Measurements from ENCODE around the gene TEAD2.
"Not testable (repeated sequence)": the region's sequence is repeated elsewhere in the genome, so short reads cannot be mapped to it uniquely, and the experiment has no call there.

The TEAD2 gene

DNA sequence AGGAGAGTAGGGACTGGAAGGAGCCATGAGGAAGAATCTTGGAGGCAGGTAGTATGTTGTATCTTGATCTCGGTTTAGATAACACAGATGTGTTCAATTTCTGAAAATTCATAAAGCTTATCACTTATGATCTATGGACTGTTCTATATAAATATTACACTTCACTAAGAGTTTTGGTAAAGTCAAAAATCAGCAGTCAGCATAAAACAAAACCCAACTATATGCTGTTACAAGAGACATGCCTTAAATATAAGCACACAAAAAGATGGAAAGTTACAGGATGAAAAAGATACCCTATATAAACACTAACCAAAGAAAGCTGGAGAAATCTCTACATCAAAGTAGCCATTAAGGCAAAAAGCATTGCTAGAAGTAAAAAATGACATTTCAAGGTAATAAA, 21.4 kb upstream of the TEAD2 start:
- DNase-seq (ENCODE audit: low read depth): no peak

DNA sequence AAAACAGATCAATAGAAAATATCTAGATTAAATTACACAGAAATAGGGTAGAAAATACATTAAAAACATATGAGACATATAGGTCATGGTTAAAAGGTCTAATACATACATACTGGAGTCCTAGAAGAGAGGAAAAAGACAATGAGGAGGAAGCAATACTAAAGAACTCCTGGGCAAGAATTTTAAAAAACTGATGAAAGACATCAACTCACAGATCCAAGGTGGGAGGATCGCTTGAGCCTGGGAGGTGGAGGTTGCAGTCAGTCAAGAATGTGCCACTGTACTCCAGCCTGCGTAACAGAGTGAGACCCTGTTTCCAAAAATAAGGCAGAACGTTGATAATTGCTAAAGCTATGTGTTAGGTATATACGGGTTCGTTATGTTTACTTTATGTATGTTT, 20.4 kb upstream of the TEAD2 start:
- no peak for DNase-seq (ENCODE audit: low read depth)

DNA sequence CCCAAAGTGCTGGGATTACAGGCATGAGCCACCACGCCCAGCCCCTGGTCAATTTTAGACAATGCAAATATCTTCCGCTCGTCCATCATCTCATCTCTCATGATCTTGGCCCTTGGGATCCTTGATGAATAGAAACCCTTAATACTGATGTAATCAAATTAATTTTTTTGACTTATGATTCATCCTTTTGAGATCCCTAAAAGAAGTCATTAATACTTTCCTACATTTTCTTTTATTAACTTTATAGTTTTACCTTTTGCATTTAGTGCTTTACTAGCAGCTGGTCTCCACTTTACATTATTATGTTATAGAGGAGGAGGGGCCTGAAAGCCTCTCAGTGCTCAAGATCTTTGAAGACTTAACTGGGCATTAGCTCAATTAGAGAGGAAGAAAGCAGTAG, 18.2 kb upstream of the TEAD2 start:
- DNase-seq (ENCODE audit: low read depth): no peak

DNA sequence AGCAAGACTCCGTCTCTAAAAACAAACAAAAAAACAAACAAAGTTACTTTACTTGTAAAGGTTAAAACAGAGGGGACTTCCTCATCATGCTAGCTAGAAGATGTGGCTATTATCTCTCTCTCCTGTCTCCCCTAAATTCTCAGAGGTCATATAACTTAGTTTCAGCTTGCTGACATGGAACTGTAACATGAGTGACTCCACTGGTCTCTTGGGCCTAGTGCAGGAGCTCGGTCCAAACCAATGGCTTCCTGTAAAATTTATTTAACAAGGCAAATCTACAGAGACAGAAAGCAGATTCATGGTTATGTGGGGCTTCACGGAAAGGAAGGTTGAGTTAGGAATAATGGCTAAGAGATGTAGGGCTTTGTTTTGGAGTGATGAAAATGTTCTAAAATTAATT, 16.3 kb upstream of the TEAD2 start:
- no peak for DNase-seq (ENCODE audit: low read depth)

DNA sequence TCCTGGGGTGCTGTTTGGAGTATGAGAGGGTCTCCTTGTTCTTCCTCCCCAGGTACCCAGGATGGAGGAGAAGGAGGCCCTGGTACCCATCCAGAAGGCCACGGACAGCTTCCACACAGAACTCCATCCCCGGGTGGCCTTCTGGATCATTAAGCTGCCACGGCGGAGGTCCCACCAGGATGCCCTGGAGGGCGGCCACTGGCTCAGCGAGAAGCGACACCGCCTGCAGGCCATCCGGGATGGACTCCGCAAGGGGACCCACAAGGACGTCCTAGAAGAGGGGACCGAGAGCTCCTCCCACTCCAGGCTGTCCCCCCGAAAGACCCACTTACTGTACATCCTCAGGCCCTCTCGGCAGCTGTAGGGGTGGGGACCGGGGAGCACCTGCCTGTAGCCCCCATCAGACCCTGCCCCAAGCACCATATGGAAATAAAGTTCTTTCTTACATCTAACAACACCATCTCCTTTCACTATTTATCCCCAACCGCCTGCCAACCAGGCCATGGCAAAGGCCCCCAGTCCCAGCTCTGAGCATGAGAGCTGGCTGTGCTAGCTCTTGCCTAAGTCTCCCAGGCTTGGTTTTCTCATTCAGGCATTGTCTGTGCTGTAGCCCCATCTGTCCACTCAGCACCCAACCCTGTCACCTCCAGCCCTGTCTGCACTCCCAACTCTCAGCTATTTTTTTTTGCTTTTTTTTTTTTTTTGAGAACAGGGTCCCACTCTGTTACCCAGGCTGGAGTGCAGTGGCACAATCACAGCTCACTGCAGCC, 12.6 kb upstream of the TEAD2 start:
- DNase-seq (ENCODE audit: low read depth): no peak

DNA sequence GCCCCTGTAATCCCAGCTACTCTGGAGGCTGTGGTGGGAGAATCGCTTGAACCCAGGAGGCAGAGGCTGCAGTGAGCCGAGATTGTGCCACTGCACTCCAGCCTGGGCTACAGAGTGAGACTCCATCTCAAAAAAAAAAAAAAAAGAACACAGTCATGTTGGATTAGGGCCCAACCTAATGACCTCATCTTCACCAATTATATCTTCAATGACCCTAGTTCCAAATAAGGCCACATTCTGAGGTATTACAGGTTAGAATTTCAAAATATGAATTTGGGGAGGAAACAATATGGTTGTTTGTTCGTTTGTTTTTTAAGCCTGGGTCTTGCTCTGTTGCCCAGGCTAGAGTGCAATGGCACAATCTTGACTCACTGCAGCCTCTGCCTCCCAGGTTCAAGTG, 11.0 kb upstream of the TEAD2 start:
- not testable (repeated sequence) for DNase-seq (ENCODE audit: low read depth)

DNA sequence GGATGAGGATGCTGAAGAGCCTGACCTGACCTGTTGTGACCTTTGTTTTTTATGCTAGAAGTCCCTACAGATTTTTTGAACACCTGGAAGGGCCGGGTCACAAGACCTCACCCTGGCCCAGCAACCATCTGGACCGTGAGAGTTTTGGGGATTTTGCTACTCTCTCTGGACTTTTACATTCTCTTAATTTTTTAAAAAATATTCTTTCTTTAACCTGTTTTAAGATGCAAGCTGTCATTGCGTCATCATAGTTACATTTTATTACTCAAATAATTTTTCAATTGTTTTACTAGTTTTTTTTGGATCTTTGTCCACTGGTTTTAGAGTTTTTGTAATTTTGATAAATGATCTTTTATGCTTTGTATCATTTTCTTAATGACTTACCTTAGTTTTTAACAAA, 9.0 kb upstream of the TEAD2 start:
- no peak for DNase-seq (ENCODE audit: low read depth)

DNA sequence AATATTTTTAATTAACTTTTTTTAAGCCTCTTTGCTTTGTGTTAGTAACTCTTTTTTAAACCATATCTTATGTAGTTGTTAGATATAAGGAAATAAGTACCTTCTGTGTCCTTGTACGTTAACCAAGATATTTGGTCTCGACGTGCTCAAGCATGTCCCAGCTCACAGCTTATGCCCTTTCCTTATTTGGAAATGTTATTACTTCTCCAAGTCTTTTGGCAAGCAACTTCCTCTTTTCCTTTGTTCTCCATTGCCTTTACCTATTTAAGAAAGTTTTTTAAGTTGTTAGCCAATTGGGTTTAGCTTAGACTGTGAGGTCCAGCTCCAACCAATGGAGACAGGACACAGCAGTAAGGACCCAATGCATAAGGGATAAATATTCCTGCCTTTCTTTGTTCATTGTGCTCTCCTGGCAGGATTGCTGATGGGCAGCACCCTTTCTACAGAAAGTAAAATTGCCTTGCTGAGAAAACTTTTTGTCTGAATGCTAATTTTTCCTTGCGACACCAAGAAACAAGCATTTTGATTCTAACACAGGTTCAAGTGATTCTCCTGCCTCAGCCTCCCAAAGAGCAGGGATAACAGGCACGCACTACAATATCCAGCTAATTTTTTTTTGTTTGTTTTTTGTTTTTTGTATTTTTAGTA, 6.6 kb upstream of the TEAD2 start:
- DNase-seq (ENCODE audit: low read depth): no peak

DNA sequence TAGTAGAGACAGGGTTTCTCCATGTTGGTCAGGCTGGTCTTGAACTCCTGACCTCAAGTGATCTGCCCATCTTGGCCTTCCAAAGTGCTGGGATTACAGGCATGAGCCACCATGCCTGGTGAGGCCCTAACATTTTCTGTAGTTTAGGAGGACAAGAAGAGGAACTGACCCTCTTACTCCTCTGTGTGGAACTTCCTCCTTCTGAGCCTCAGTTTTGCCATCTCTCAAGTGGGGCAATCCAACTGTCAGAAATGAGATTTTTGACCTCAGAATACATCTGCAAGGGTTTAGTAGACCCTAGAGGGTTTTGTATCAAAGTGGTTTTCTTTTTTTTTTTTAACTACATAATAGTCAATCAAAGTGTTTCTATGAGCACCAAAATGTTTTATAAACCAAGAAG, 3.9 kb upstream of the TEAD2 start:
- no peak for DNase-seq (ENCODE audit: low read depth)

DNA sequence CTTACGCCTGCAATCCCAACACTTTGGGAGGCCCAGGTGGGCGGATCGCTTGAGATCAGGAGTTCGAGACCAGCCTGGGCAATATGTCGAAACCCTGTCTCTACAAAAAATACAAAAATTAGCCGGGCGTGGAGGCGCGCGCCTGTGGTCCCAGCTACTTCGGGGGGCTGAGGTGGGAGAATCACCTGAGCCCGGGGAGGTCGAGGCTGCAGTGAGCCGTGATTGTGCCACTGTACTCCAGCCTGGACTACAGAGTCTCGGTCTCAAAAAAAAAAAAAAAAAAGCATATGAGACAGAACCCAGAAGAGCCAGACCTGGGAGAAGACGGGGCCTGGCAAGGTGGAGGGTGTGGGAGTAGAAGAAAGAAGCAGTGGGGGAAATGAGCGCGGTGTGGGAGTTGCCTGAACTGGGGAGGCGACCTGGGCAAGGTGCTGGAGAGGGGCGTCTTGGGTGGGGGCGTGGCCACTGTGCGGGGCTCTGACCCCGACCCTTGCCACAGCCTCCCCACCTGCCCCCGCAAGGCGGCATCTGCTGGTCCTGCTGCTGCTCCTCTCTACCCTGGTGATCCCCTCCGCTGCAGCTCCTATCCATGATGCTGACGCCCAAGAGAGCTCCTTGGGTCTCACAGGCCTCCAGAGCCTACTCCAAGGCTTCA, 2.0 kb upstream of the TEAD2 start:
- DNase-seq (ENCODE audit: low read depth): no peak

DNA sequence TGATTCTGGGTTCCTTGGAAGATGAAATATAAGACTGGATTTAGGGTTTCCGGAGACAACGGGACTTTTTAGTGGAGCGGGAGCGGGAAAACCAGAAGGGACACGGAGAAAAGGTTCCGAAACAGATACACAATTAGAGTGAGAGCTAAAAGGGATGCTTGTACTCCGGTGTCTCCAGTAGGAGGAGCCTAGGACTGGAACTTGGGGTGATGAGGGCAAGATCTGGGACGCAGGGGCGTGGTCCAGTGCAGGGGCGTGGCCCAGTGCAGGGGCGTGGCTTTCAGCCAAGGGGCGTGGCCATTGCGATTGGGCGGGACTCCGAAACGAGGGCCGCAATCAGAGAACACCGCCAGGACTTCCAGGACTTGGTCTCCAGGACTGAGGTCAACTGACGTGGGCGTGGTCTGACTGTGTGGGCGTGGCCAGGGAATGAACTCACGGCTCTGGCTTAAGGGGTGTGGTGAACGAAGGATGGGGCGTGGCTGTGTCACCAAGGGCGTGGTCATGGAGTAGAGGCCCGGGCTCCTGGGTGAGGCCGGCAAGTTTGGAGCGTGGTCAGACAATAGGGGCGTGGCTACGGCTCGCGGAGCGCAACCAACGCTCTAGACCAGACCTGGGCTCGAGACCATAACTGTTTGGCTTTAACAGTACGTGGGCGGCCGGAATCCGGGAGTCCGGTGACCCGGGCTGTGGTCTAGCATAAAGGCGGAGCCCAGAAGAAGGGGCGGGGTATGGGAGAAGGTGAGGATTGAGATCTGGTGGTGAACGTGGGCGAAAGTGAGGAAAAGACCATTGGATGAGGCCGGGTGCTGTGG, 1.3 kb upstream of the TEAD2 start, which contains the start of gene DKKL1:
Gene DKKL1 (plus strand): TSS at position 610 of the 815 bp plus-strand sequence. CDS start 122 bp downstream, at position 732.
- DNase-seq (ENCODE audit: low read depth): peak; percentile 53

DNA sequence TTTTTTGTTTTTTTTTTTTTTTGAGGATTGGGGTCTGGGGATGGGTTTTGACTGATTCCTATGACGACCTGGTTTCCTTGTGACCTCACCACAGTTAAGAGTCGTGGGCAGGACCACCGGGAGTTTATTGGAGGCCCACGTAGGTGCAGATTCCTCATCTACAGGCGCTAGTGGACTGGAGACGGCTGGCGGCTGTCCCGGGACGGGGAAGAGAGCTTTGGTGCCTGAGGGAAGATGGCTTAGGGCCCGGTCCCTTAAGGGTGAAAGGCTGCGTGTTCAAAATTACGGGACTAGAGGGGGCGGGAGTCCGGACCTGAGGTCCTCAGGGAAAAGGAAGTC, 682 bp upstream of the TEAD2 start:
- DNase-seq (ENCODE audit: low read depth): no peak

DNA sequence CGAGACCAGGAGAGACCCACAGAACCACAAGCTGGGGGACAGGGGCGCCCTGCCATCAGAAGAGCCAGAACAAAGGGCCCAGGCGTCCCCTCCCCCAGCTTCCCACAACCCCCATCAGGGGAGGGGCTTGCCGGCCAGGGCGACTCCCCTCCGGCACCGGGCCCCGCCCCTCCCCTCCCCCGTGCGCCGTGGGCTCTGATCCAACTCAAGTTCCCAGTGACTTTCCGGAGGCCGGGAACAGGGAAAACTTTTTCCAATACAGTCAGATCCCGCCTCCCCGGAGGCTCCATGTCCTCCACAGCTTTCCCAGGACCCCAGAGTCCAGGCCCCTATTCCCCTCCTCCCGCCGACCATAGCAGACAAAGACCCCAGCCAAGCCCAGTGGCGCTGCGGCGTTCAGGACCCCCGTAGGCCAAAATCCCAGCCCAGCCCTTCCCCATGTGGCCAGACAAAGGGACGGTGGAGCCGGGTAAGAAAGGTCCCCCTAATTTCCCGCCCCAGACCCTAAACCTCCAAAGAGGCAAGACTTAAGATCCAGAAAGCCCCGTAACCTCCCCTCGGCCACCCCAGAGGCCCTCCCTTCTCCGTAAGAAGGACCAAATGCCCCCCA, 673 bp downstream of the TEAD2 start:
- DNase-seq (ENCODE audit: low read depth): no peak

DNA sequence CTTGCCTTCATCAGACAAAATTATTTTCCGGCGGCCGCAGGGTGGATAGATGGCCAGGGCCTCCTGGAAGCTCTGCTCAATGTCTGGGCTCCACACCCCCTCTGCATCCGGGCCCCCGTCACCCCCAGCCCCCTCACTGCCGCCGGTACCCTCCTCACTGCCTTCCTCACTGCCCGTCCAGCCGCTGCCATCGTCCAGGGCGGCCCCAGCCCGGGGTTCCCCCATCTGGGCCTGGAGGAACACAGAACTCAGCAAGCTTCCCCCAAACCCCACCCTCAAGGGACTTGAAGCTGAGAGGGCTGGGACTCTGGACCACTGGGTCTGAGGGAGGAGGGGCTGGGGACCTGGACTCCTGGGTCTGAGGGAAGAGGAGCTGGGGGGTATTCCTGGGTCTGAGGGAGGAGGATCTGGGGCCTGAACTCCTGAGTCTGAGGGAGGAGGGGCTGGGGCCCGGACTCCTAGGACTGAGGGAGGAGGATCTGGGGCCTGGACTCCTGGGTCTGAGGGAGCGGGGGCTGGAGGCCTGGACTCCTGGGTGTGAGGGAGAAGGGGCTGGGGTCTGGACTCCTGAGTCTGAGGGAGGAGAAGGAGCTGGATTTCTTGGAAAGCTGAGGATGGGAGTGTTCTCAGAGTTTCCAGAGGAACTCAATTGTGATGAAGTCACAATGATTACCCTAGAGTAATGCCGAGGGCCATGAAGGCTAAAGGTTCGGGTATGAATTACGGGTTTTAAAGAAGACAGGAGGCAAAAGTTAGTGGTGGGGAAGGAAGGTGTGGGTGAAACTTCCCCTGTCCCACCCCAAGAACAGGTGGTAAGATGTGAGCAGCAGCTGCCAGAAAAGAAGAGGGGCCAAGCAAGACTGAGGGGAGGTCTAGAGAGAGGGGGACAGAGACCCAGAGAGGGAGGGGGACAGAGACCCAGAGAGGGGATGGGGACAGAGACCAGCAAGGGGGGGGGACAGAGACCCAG, 2.1 kb downstream of the TEAD2 start:
- no peak for DNase-seq (ENCODE audit: low read depth)

DNA sequence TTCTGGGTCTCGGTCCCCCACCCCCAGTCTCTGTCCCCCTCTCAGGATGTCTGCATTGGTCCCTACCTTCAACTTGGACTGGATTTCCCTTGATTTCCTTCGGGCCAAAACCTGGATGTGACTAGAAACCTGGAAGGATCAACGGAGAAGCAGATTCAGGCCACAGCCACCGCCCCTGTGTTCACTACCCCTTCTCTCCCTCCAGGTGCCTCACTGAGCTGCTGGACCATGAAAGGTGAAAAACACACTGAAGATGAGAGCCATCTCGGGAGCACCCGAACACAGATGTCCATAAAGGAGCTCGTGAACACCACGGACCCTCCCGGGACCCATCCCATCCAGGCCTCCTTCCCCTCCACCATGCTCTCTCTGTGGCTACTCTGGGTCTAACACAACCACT, 5.0 kb downstream of the TEAD2 start:
- no peak for DNase-seq (ENCODE audit: low read depth)

DNA sequence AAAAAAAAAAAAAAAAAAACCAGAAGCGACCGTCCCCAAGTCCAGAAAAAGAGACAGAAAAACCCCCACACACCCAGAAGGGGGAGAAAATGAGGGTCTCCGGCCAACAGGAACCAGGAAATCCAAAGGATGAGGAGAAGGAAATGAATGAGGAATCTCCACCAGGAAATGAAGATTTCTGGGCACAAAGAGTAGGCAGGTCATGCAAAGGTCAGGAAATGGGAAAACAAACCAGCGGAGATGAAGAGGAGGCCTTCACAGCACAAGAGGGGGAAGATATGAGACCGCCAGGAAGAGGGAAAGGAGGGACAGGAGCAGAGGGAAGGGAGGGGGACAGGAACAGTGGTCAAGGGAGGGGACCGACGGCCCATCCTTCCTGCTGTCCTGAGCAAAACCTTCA, 5.8 kb downstream of the TEAD2 start:
- DNase-seq (ENCODE audit: low read depth): no peak

DNA sequence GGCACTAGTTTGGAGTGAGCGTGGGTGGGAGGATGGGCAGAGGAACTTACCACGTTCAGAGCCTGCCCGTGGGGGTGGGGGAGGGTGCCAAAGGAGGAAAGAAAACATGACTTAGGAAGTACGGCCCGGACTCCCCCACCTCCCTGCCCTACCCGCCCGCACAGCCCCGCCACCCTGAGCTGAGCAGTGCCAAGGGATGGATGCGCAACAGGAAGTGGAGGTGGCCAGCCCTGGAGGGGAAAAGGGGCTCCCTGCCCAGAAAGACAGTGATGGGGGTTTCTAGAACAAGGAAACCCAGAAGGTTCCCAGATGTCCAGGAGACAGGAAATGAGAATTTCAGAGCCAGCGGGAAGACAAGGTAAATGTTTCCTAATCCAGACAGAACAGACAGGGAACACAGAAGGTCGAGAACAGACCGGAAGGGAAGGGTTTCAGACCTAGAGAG, 6.3 kb downstream of the TEAD2 start:
- no peak for DNase-seq (ENCODE audit: low read depth)

DNA sequence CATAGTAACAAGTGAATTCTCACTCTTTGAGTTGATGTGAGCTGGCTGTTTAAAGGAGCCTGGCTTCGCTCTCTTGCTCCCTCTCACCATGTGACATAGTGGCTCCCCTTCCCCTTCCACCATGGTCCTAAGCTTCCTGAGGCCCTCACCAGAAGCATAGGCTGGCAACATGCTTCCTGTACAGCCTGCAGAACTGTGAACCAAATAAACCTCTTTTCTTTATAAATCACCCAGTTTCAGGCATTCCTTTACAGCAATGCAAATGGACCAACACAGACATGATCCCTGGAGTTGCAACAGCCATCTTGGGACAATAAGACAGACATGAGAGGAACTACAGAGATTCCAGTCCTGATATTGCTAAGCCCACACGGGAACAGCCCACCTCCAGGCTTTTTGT, 12.6 kb downstream of the TEAD2 start:
- DNase-seq (ENCODE audit: low read depth): no peak

DNA sequence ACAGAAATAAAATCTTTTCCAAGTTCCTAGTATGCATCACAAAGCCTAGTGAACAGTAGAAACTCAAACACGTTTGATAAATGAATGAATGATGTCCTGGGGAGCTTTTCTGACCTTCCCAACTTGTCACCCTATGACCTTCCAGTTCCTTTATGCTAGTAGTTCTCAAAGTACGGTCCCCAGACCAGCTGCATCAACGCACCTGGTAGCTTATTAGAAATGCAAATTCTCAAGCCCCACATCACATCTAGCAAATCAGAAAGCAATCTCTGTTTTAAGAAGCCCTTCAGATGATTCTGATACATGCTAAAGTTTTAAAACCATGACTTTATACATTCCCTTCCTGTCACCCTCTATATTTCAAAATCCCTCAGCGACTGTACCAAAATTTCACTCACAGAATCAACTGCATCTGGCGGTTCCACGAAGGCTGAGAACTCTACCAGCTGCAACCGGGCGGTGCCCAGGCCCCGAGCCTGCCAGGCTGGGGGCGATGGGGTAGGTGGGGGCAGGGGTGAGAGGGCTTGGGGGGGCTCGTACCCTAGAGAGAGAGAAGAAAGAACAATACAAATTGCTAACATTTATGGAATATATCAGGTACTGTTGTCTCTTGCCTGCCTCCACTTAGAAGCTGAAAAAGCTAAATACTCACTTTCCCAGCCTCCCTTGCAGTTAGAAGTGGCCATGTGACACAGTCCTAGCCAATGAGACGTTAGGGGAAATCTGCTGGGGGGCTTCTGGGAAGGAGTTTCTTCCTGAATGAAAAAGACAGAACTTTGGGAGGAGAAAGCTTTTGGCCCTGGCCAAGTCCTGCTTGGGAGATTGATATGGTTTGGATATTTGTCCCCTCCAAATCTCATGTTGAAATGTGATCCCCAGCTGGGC, 13.7 kb downstream of the TEAD2 start:
- DNase-seq (ENCODE audit: low read depth): no peak

DNA sequence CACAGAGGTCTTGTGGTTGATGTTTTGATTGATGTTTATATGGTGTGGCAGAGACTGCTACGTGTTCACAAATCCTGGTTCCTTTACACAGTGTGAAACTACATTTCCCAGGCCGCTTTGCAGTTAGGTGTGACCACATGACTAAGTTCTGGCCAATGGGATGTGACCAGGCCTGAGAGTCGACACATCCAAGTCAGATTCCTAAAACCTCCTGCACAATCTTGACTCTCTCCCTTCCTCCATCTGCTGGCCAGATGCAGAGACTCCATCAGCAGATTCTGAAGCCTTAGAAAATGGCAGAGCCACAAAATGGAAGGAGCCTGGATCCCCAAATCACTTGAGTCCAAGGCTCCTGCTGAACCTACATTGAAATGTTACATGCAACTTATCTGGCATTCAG, 14.4 kb downstream of the TEAD2 start:
- DNase-seq (ENCODE audit: low read depth): no peak

Data from stimulated activated CD8-positive, alpha-beta memory T cell treated with anti-CD3 and anti-CD28 coated beads, Interleukin-4, amount 100 ng/mL, for 24 hours (primary cell).